Natural killer cell treated with Interleukin-12 subunit alpha and Interleukin-12 subunit beta and Interleukin-15 and Interleukin-18, amount 100 ng/mL, for 72 hours (primary cell): Measurements from ENCODE around the gene C1orf141. TPM values are rescaled to one million over a fixed set of nuclear protein-coding genes. Genes with fewer than 3 reads are reported as not detected.
"Not testable (repeated sequence)": the region's sequence is repeated elsewhere in the genome, so short reads cannot be mapped to it uniquely, and the experiment has no call there.

ENCODE experiments used
- ATAC-seq, 2 donors: fragments of 150-1000 bp; cut with Tn5 transposase in 1 of 2; sonication (Bioruptor Pico), chemical (Tn5 transposase) in 1 of 2; 2 replicates each; pipeline ENCODE4 v1.10.0; 2021
- DNase-seq: peaks from one replicate; pipeline ENCODE4 v3.0.0; 2022; ENCODE audit warnings: low spot score
- H3K27ac Mint-ChIP-seq, 2 donors: 1 replicate in 1 of 2; 2 replicates in 1 of 2; pipeline ENCODE4 v1.8.0; 2022; ENCODE audit warnings: mixed read lengths in 2 of 2, mild to moderate bottlenecking in 1 of 2, moderate library complexity in 1 of 2
- H3K27me3 Mint-ChIP-seq, 2 donors: 1 replicate in 1 of 2; 2 replicates in 1 of 2; pipeline ENCODE4 v1.8.0; 2022; ENCODE audit warnings: mixed read lengths in 2 of 2
- H3K36me3 Mint-ChIP-seq: one replicate; pipeline ENCODE4 v1.8.0; 2022; ENCODE audit warnings: mixed read lengths
- H3K4me1 Mint-ChIP-seq, 2 donors: 1 replicate in 1 of 2; 2 replicates in 1 of 2; pipeline ENCODE4 v1.8.0; 2022; ENCODE audit warnings: low read depth in 2 of 2, mixed read lengths in 2 of 2, mild to moderate bottlenecking in 1 of 2
- H3K4me3 Mint-ChIP-seq: one replicate; pipeline ENCODE4 v1.8.0; 2022; ENCODE audit warnings: mixed read lengths
- H3K9me3 Mint-ChIP-seq: 2 replicates; pipeline ENCODE4 v1.8.0; 2022; ENCODE audit warnings: mixed read lengths
- total RNA-seq, 2 donors: library from RNA; stranded (reverse); gene quantifications; one replicate each; pipeline ENCODE4 v1.2.3, GENCODE V29; 2022

The C1orf141 gene
- total RNA-seq, 2 donors from 2014 or later: 0.07 TPM; not detected in 1

DNA sequence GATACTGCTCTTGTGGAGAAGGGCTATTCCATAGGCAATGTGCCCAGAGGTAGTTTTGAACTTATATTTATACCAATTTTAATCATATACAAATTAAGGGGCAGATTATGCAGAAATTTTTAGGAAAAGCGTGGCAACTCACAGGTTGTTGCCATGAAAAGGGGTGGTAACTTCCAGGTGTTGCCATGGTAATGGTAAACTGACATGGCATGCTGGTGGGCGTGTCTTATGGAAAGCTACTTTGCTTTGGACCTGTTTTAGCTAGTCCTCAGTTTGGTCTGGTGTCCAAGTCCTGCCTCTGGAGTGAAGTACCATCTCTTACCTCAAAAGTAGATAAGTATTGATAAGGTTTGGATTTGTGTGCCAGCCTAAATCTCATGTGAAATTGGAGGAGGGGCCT lies 23.6 kb upstream of the C1orf141 start:
- DNase-seq: no peak
- peaks cover 13% of the 10 kb centered on the region for H3K36me3 Mint-ChIP-seq
- peaks cover 6 to 10% of the 10 kb centered on the region in 2 donors for H3K27me3 Mint-ChIP-seq
- H3K9me3 Mint-ChIP-seq: no peaks in the 10 kb centered on the region
- no peak overlapping the region for H3K4me3 Mint-ChIP-seq
- H3K27ac Mint-ChIP-seq: peak overlapping the region in 1 of 2 donors; percentile 3
- ATAC-seq: no peak
- peaks cover 30 to 32% of the 10 kb centered on the region in 2 donors for H3K4me1 Mint-ChIP-seq

DNA sequence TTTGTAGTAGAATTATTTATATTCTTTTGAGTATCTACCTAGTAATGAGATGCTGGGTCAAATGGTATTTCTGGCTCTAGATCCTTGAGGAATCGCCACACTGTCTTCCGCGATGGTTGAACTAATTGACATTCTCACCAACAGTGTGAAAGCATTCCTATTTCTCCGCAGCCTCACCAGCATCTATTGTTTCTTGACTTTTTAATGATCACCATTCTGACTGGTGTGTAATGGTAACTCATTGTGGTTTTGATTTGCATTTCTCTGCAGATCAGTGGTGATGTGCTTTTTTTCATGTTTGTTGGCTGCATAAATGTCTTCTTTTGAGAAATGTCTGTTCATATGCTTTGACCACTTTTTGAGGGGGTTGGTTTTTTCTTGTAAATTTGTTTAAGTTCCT lies 16.2 kb upstream of the C1orf141 start:
- Mint-ChIP-seq H3K36me3 (peaks cover 4% of the 10 kb centered on the region), H3K9me3 (no peaks in the 10 kb centered on the region), H3K27ac (peak overlapping the region; percentile 19 to 49), H3K27me3 (peaks cover 0 to 3% of the 10 kb centered on the region in 2 donors), H3K4me3 (peak overlapping the region; percentile 24), H3K4me1 (peaks cover 45 to 49% of the 10 kb centered on the region in 2 donors)
- DNase-seq: no peak
- no peak for ATAC-seq

DNA sequence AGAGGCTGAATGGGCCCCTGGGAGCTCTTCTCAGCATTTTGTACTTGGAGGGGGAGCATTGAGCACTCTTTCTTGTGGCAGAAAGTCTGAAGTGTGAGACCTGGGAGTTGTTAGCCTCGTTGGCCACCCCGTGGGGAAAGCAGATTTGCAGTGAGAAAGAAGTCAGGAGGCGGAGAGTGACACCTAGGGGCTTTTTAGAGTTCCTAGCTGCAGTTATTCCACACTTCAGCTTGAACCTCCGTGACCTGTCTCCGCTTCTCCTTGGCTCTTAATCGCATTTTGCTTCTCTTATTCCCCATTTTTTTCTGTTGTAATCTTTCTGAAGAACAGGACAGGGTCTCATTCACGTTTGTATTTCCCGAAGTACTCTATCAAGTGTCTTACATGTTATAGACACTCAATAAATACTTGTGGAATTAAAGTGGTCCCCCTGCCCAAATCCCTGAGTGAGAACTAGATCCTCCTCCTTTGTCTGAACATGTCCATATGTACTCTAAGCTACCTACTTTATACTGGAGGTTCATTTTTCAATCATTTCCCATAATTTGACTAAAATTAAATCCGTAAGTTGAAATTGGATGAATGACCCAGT lies 14.5 kb upstream of the C1orf141 start:
- DNase-seq: peak; percentile 65
- Mint-ChIP-seq H3K4me1 (peaks cover 53 to 54% of the 10 kb centered on the region in 2 donors), H3K4me3 (peak overlapping the region; percentile 0), H3K36me3 (peaks cover 4% of the 10 kb centered on the region), H3K27me3 (peaks cover 0 to 3% of the 10 kb centered on the region in 2 donors), H3K9me3 (no peaks in the 10 kb centered on the region), H3K27ac (peak overlapping the region; percentile 56 to 59)
- peak; percentile 77 to 82 for ATAC-seq

DNA sequence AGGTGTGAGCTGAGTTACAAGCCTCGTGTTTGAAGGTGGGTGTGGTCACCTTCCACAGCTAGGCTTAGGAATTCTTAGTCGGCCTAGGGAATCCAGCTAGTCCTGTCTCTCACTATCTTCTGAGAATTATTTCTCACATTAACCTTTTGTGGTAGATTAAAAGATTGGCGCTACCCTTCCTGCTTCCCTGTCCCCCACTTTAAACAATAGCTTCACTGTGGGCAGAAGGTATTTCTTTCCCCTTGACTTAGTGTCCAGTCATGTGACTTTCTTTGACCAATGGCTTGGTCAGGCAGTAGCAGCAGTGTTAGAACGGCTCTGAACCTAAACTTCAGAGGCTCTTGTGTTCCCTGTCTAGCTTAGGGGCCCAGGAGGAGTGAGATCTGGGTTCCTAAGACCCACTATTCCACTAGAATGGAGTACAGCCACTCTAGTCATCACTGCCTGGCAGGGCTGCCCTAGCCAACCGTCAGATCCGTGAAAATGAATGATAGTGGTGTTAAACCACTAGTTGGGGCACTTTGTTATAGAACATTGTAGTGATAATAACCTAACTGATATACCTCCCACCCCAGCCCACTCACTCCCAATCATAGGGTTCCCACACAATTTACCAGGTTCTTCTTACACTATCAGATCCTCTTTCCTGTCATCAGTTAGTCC lies 13.9 kb upstream of the C1orf141 start:
- ATAC-seq (peak; percentile 62 to 69), DNase-seq (no peak)
- Mint-ChIP-seq H3K27ac (peak overlapping the region; percentile 56 to 59), H3K4me3 (peak overlapping the region; percentile 0), H3K4me1 (peaks cover 51 to 54% of the 10 kb centered on the region in 2 donors), H3K36me3 (peaks cover 4% of the 10 kb centered on the region), H3K9me3 (no peaks in the 10 kb centered on the region), H3K27me3 (no peaks in the 10 kb centered on the region)

DNA sequence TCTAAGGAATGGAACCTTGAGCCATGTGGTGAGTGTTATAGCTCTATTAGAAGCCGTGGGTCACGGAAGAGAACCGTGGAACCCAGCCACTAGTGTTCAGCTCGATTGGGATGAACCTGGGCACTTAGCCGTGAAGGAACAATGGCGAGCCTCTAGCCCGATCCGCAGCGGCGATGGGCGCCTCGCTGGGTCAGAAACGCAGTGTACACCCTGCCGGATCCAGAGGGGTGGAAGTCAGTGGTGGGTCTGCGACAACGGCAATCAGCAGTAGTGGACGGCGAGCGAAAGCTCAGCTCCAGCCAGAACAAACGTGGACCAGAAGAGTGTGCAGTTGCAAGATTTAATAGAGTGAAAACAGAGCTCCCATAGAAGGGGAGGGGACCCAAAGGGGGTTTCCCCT lies 13.2 kb upstream of the C1orf141 start:
- DNase-seq, H3K9me3 Mint-ChIP-seq, H3K4me3 Mint-ChIP-seq, H3K27ac Mint-ChIP-seq, H3K27me3 Mint-ChIP-seq, H3K36me3 Mint-ChIP-seq, ATAC-seq: not testable (repeated sequence)
- peaks cover 54 to 61% of the 10 kb centered on the region in 2 donors for H3K4me1 Mint-ChIP-seq

DNA sequence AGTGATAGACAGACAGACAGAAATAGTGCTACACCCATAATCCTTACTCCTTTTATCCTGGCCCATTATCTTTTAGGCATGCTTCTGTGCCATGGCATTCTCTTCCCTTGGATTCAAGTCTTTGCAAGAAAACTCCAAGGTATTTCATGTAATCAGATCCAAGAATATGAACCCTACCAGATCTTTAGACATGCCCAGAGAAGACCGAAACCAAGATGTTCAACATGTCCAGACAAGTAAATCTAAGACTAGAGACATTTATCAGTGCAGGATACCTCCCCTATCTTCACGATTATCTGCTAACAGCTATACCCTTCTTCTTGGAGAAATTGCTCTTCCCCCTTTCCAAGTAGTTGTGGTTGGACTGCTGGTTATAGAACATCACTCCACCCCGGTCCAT lies 11.8 kb upstream of the C1orf141 start:
- H3K27ac Mint-ChIP-seq: peak overlapping the region; percentile 18 to 68

DNA sequence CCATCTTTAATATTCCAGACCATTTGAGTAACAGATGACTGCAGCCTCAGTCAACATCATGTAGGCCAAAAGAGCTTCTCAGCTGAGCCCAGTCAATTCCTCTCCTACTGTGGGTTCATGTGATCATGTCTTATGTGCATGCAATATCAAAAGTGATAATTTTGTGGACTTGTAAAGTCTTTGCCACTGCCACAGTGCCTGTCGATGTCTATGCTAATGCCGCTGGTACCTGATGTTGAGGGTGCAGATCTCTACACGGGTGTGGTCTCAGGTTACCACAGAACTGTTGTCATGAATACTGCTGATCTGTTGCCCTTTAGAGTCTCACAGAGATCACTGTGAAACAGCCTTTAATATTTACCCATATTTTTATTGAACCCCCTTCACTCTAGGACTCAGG lies 11.3 kb upstream of the C1orf141 start:
- H3K36me3 Mint-ChIP-seq: no peaks in the 10 kb centered on the region
- ATAC-seq: peak in 1 of 2 donors; percentile 22
- H3K4me1 Mint-ChIP-seq: peaks cover 44 to 51% of the 10 kb centered on the region in 2 donors
- no peaks in the 10 kb centered on the region for H3K9me3 Mint-ChIP-seq
- H3K27me3 Mint-ChIP-seq: no peaks in the 10 kb centered on the region
- DNase-seq: no peak
- H3K27ac Mint-ChIP-seq: peak overlapping the region; percentile 18 to 68
- no peak overlapping the region for H3K4me3 Mint-ChIP-seq

More for the DNA sequence above, 11.8 kb upstream of the C1orf141 start:
- DNase-seq (no peak), ATAC-seq (no peak)
- H3K9me3 Mint-ChIP-seq: no peaks in the 10 kb centered on the region
- H3K4me1 Mint-ChIP-seq: peaks cover 47 to 56% of the 10 kb centered on the region in 2 donors
- no peak overlapping the region for H3K4me3 Mint-ChIP-seq
- H3K36me3 Mint-ChIP-seq: no peaks in the 10 kb centered on the region
- H3K27me3 Mint-ChIP-seq: no peaks in the 10 kb centered on the region

DNA sequence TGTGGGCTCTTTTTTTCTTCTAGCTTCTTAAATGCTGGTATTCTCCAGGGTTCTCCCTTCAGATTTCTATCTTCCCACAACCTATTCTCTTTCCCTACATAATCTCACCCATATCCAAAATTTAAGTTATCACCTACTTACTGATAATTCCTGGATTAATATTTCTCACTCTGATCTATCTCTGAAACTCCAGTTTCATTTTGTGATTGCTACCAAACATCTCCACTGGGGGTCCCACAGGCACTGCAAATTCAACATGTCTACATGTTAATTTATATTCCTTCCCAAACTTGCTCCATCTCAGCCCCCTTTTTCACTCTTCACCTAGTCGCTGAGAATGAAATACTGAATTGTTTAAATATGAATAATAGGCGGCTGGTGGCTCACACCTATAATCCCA lies 9.9 kb upstream of the C1orf141 start:
- Mint-ChIP-seq H3K27ac (peak overlapping the region; percentile 17 to 60), H3K9me3 (no peaks in the 10 kb centered on the region), H3K4me3 (peak overlapping the region; percentile 40), H3K4me1 (peaks cover 41% of the 10 kb centered on the region in 2 donors), H3K36me3 (no peaks in the 10 kb centered on the region), H3K27me3 (no peaks in the 10 kb centered on the region)
- ATAC-seq (no peak), DNase-seq (no peak)

DNA sequence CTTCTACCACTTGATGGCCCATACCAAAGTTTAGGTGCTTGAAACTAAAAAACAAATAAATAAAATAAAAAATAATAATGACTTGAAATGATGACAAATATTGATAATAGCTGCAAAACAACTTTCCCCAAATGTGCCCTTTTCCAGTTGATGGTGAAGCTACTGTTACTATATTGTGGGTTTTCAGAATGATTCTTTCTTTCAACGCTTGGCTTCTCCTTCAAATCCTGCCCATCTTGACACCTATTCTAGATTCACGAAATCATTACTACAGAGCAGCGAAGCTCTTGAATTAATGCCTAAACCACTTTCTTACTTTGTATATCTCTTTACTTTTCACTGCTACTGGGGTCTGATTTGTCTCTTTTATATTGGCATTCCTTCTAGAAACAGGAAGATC lies 9.2 kb upstream of the C1orf141 start:
- Mint-ChIP-seq H3K4me3 (peak overlapping the region; percentile 35), H3K27ac (peak overlapping the region; percentile 17 to 60), H3K36me3 (no peaks in the 10 kb centered on the region), H3K9me3 (no peaks in the 10 kb centered on the region), H3K27me3 (no peaks in the 10 kb centered on the region), H3K4me1 (peaks cover 34% of the 10 kb centered on the region in 2 donors)
- no peak for ATAC-seq
- DNase-seq: no peak

DNA sequence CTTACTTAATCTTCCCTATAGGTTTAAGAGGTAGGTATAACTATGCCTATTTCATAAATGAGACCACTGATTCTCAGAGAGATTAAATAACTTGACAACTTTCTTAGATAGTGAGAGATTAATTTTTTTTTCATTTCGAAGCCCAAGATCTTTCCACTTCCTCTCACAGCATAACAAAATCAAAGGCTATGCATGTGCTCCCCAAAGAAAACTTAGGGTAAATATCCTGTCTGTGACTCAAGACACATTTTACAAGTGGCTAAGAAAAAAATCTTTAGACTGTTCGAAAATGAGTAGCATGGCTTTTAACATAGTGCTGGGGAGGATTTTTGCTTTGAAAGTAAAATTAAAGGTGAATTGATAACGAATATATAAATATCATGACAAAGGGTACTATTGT lies 8.2 kb upstream of the C1orf141 start:
- Mint-ChIP-seq H3K9me3 (no peaks in the 10 kb centered on the region), H3K27ac (peak overlapping the region in 1 of 2 donors; percentile 72), H3K27me3 (peaks cover 0 to 8% of the 10 kb centered on the region in 2 donors), H3K36me3 (no peaks in the 10 kb centered on the region), H3K4me1 (peaks cover 27 to 29% of the 10 kb centered on the region in 2 donors), H3K4me3 (no peak overlapping the region)
- no peak for DNase-seq
- ATAC-seq: peak in 1 of 2 donors; percentile 48

DNA sequence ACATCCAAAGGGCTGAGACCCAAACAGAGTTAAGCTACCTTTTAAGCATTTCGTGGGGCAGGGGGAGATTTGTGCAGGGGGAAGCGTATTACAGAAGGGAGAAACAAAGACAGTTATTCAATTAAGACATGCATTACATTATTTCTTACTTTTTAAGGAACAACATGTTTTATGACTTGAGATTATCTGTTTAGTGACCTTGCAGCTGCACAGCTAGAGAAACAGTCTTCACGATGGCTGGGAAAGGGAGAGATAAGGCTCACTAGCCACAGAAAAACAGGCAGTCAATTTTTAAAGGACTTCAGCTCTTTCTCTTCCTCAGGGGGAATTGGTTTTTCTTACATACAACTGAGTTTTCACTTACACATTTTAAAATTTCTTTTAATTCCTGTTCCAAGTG lies 7.1 kb upstream of the C1orf141 start:
- ATAC-seq, H3K27me3 Mint-ChIP-seq, H3K36me3 Mint-ChIP-seq, DNase-seq, H3K9me3 Mint-ChIP-seq, H3K4me3 Mint-ChIP-seq: not testable (repeated sequence)
- Mint-ChIP-seq H3K27ac (peak overlapping the region in 1 of 2 donors; percentile 43), H3K4me1 (peaks cover 24 to 28% of the 10 kb centered on the region in 2 donors)

DNA sequence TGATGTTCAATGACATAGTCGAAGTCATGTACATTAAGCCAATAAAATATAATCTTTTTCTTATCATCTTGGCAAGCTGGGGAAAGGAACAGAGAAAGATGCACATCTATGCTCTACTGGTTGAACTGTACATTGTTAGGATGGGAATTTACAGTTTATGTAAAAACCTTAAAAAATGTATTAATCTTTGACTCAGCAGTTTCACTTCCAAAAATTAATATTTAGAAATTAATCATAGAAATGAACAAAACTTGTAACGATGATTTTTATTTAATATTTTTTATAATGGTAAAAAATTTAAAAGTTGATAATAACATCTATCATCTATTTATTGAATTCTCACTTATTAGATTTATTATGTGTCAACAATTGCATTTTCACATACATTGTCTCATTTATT lies 5.7 kb upstream of the C1orf141 start:
- DNase-seq: no peak
- H3K4me1 Mint-ChIP-seq: peaks cover 14 to 19% of the 10 kb centered on the region in 2 donors
- H3K9me3 Mint-ChIP-seq: no peaks in the 10 kb centered on the region
- H3K4me3 Mint-ChIP-seq: no peak overlapping the region
- no peak overlapping the region for H3K27ac Mint-ChIP-seq
- H3K36me3 Mint-ChIP-seq: no peaks in the 10 kb centered on the region
- no peak for ATAC-seq
- peaks cover 0 to 8% of the 10 kb centered on the region in 2 donors for H3K27me3 Mint-ChIP-seq

DNA sequence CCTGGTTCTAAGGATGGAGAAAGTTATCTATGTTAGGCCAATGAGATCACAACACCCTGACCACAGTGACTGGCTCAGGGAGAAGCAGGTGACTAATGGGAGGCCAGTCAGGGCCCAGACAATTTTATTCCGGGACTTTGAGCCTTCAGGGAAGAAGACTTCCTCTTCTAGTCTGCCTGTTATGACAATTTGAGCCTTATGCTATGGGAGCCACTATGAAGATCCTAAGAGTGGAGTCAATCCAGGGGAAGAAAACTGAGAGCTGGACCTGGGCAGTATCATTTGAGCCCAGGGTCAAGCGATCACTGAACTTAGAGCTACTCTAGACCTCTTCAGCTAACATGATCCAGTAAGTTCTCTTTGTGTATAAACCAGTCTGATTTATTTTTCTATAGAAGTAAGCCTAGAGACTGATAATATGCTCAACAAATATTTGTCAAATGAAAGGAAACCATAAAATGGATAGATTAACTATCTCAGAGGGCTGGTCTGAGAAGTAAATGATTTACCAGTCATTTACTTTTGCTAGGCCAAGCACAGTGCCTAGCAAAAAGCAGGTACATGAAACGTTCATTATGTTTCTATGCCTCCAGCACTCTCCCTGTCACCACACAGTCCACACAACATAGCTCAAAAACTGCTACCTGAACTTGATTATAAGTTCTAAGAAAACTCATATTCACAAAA lies 4.2 kb upstream of the C1orf141 start:
- peaks cover 17 to 24% of the 10 kb centered on the region in 2 donors for H3K4me1 Mint-ChIP-seq
- ATAC-seq: no peak
- H3K27ac Mint-ChIP-seq: peak overlapping the region in 1 of 2 donors; percentile 0
- no peaks in the 10 kb centered on the region for H3K9me3 Mint-ChIP-seq
- no peaks in the 10 kb centered on the region for H3K36me3 Mint-ChIP-seq
- DNase-seq: no peak
- no peak overlapping the region for H3K4me3 Mint-ChIP-seq
- peaks cover 0 to 8% of the 10 kb centered on the region in 2 donors for H3K27me3 Mint-ChIP-seq

DNA sequence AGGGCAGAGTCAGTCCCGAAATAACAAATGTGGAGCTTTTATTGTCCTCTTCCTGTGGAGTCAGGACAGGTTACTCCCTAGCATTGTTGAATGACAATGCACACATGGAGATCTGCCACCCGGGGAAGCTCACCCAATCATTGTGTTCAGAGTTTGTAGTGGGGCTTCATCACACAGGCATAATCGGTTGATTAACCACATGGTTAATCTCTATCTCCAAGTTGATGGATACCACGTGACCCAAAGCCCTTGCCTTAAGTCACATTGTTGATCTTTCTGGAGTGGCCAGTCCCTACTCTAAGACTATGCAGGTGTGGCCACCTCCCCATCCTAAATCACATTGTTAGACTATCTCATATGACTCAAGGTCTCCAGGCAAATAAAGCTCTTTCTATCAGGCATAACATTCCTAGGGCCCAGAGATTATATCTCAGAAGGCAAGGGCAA lies 2.6 kb upstream of the C1orf141 start:
- DNase-seq: no peak
- no peak overlapping the region for H3K27ac Mint-ChIP-seq
- H3K27me3 Mint-ChIP-seq: peaks cover 0 to 8% of the 10 kb centered on the region in 2 donors
- ATAC-seq: no peak
- H3K9me3 Mint-ChIP-seq: no peaks in the 10 kb centered on the region
- peaks cover 12 to 13% of the 10 kb centered on the region in 2 donors for H3K4me1 Mint-ChIP-seq
- H3K36me3 Mint-ChIP-seq: no peaks in the 10 kb centered on the region
- no peak overlapping the region for H3K4me3 Mint-ChIP-seq
